ENCODE data around the gene POMT1.

Gene POMT1

GRCh38 chr9:131554087-131554842 lies 51.5 kb downstream of the POMT1 start:
- no peak for DNase-seq (ENCODE audit: low read depth in 2 of 2)

GRCh38 chr9:131554843-131555351 lies 52.2 kb downstream of the POMT1 start:
- no peak for DNase-seq (ENCODE audit: low read depth in 2 of 2)

GRCh38 chr9:131555841-131556673 lies 53.3 kb downstream of the POMT1 start:
- DNase-seq (ENCODE audit: low read depth in 2 of 2), result no peak

GRCh38 chr9:131557855-131558548 lies 55.3 kb downstream of the POMT1 start:
- DNase-seq (ENCODE audit: low read depth in 2 of 2), result no peak

GRCh38 chr9:131559421-131560000 lies 56.8 kb downstream of the POMT1 start:
- no peak for DNase-seq (ENCODE audit: low read depth in 2 of 2)

GRCh38 chr9:131562032-131562959 lies 59.6 kb downstream of the POMT1 start:
- no peak for DNase-seq (ENCODE audit: low read depth in 2 of 2)

GRCh38 chr9:131565369-131565768 lies 62.7 kb downstream of the POMT1 start:
- DNase-seq (ENCODE audit: low read depth in 2 of 2), result no peak

- DNase-seq (ENCODE audit: low read depth in 2 of 2), result no peak
These were observed 63.4 kb downstream of the POMT1 start for GRCh38 chr9:131566158-131566557.

- no peak for DNase-seq (ENCODE audit: low read depth in 2 of 2)
These were observed 65.2 kb downstream of the POMT1 start for GRCh38 chr9:131567910-131568309.

Measured in stimulated activated CD8-positive, alpha-beta memory T cell treated with anti-CD3 and anti-CD28 coated beads, Interleukin-7, amount 100 ng/mL, for 1 hour (primary cell).